SHP77 treated with DMSO at 0.1 percent for 48 hours (cell line): ENCODE data around the gene HOXB3.

Experiments used
- DNase-seq: peaks from one replicate; lab custom pipeline; 2025; lab: John Stamatoyannopoulos, UW

HOXB3 gene

DNA sequence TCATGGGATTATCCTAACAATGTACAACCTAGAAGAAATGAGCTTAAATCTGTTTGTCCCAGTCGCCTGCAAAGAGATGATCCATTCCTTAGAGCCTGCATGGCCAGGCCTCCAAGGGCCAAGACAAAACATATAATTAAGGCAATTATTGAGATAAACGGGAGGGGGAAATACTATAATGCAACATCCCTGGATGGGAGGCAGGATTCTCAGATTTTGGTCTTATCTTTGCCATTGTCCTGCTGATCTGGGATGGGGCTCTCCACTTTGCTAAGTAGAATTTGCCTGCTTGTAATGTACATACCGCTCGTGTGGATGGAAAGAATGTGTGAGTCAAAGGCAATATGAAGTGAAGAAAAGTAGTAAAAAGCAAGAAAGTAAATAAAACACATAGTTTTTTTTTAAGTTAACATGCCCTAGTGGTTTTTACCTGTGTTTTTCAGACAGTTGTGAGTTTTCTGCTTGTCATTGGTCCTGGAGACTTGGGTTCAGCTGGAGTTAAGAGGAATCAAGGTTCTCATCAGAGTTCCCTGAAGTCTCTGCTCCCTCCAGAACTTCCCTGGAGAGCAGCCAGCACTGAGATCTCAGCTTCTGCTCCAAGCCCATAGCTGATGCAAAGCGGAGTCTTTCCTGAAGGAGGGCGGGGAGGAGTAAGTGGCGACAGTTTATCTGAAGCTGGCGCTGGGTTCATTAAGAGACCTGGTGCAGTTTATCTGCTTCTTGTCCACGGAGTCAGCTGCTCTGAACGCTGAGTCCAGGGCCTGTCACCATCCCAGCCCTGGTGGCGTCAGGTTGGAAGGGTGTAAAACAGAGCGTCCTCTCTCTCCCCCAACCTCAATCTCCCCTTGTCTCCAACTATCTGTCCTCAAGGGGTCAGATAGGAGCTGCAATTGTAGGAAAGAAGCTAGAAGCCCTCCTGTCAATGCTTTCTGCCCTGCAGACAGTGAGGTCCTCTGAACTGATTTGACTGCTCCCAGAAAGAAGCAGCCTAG is 89.3 kb downstream of the HOXB3 start:
- DNase-seq: no peak

DNA sequence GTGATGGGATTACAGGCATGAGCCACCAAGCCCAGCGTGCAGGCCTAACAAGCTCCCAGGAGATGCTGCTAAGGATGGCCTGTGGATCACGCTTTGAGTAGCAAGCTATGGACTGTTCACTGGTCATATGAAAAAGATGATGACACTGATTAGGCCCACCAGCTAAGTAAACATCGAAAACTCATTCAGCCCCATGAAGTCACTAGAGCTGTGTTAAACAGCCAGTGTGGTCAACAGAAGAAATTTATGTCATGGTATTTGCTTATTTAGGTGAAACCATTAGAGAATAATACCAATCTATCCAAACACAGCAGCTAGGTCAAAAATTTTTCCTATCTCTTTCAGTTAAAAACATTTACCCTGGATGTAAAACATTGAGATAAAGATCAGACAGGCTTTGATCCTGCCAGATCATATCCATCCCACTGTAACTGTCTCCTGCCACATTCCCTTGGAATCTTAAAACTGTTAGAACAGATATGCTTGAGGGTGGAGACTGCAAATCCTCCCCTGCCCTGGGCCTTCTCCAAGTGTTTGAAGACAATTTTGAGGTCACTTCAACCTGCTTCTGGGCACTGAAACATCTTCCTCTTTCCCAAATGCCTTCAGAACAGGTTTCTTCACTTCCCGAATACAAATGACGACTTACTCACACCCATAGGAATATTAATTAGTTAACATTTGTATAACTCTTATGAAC is 90.2 kb downstream of the HOXB3 start:
- peak; percentile 45 for DNase-seq

DNA sequence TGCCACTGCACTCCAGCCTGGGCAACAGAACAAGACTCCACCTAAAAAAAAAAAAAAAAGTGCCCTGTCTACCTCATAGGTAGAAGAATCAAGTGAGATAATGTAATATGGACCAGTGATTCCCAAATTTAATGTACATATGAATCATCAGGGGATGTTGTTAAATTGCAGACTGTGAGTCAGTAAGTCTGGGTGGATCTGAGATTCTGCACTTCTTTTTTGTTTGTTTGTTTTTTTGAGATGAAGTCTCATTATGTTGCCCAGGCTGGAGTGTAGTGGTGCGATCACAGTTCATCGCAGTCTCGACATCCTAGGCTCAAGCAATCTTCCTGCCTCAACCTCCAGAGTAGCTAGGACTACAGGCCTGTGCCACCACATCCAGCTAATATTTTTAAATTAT is 90.8 kb downstream of the HOXB3 start:
- no peak for DNase-seq
